NOMO-1 (cell line): ENCODE data around the gene CRISPLD2.
A peak's percentile ranks its signal among the peaks of the same experiment; 100 is the strongest.

Experiments
- DNase-seq, 2 experiments: peaks; one replicate each; lab custom pipeline; 2025; ENCODE audit not compliant: unreplicated experiment in 2 of 2; lab: John Stamatoyannopoulos, UW

CRISPLD2 gene

GRCh38 chr16:84899414-84899813 lies 79.6 kb downstream of the CRISPLD2 start:
- no peak for DNase-seq

- DNase-seq: no peak
These were observed 86.2 kb downstream of the CRISPLD2 start for GRCh38 chr16:84905965-84906460.

GRCh38 chr16:84907051-84907450 lies 87.3 kb downstream of the CRISPLD2 start:
- no peak for DNase-seq

- peak in 1 of 2 experiments; percentile 7 for DNase-seq
These were observed 87.8 kb downstream of the CRISPLD2 start for GRCh38 chr16:84907575-84907974.

GRCh38 chr16:84909476-84910085 lies 89.8 kb downstream of the CRISPLD2 start:
- DNase-seq: no peak

GRCh38 chr16:84911486-84912216 lies 91.9 kb downstream of the CRISPLD2 start:
- DNase-seq: peak; percentile 78 to 87

- DNase-seq: no peak
These were observed 93.5 kb downstream of the CRISPLD2 start for GRCh38 chr16:84913315-84913714.

GRCh38 chr16:84914273-84914672 lies 94.5 kb downstream of the CRISPLD2 start:
- DNase-seq: no peak

GRCh38 chr16:84916178-84916577 lies 96.4 kb downstream of the CRISPLD2 start:
- no peak for DNase-seq

- no peak for DNase-seq
These were observed 97.1 kb downstream of the CRISPLD2 start for GRCh38 chr16:84916850-84917249.

GRCh38 chr16:84917492-84917891 lies 97.7 kb downstream of the CRISPLD2 start:
- no peak for DNase-seq

- DNase-seq: no peak
These were observed 98.5 kb downstream of the CRISPLD2 start for GRCh38 chr16:84918006-84918909.

GRCh38 chr16:84919269-84919668 lies 99.5 kb downstream of the CRISPLD2 start:
- no peak for DNase-seq

GRCh38 chr16:84919708-84920107 lies 99.9 kb downstream of the CRISPLD2 start:
- no peak for DNase-seq

GRCh38 chr16:84920333-84920732 lies 100.5 kb downstream of the CRISPLD2 start:
- DNase-seq: no peak

- no peak for DNase-seq
These were observed 102.8 kb downstream of the CRISPLD2 start for GRCh38 chr16:84922351-84923120.

GRCh38 chr16:84924331-84925091 lies 104.7 kb downstream of the CRISPLD2 start:
- DNase-seq: no peak

GRCh38 chr16:84925092-84925772 lies 105.4 kb downstream of the CRISPLD2 start:
- DNase-seq: peak; percentile 27 to 54

GRCh38 chr16:84925773-84926372 lies 106.1 kb downstream of the CRISPLD2 start:
- DNase-seq: no peak
